Mesodermal cell (in vitro differentiated cells): ENCODE data around the gene PLD6.
"Not testable (repeated sequence)": the region's sequence is repeated elsewhere in the genome, so short reads cannot be mapped to it uniquely, and the experiment has no call there.

Experiments used
- H3K27ac ChIP-seq: 2 replicates; pipeline ENCODE4 v1.7.0; 2013; ENCODE audit warnings: mild to moderate bottlenecking, low read depth, low read length, moderate library complexity; ENCODE audit not compliant: severe bottlenecking
- H3K36me3 ChIP-seq: 2 replicates; pipeline ENCODE4 v1.7.1; 2013; ENCODE audit warnings: mild to moderate bottlenecking, low read length, moderate library complexity; ENCODE audit not compliant: control insufficient read depth, insufficient read depth
- H3K4me1 ChIP-seq: one replicate; pipeline ENCODE4 v1.7.1; 2013; ENCODE audit warnings: mild to moderate bottlenecking, low read length; ENCODE audit not compliant: insufficient read depth, control insufficient read depth, poor library complexity, severe bottlenecking
- H3K4me3 ChIP-seq: 2 replicates; pipeline ENCODE4 v1.7.0; 2013; ENCODE audit warnings: low read length, control low read depth, mild to moderate bottlenecking; ENCODE audit not compliant: insufficient read depth, poor library complexity, severe bottlenecking; ENCODE audit errors: extremely low read depth
- H3K9me3 ChIP-seq: 2 replicates; pipeline ENCODE4 v1.7.1; 2013; ENCODE audit warnings: mild to moderate bottlenecking, low read length, moderate library complexity; ENCODE audit not compliant: control insufficient read depth
- WGBS, 2 experiments: methylation state at CpG; one replicate each; pipeline ENCODE4 v1.1.5; 2013; ENCODE audit warnings: missing lambda C conversion rate in 2 of 2; ENCODE audit not compliant: insufficient coverage in 2 of 2; 5-methylcytosine and 5-hydroxymethylcytosine counted together

The PLD6 gene

GRCh38 chr17:17165666-17166308 lies 40.3 kb downstream of the PLD6 start:
- 95 to 97% methylated on average over 22 to 23 of the region's 23 CpGs for WGBS, 2 experiments

GRCh38 chr17:17164676-17165075 lies 41.5 kb downstream of the PLD6 start:
- 97% methylated on average over 17 of the region's 17 CpGs for WGBS, 2 experiments
- no peaks in the 10 kb centered on the region for H3K4me1 ChIP-seq
- H3K9me3 ChIP-seq: no peaks in the 10 kb centered on the region
- H3K36me3 ChIP-seq: peaks cover 97% of the 10 kb centered on the region
- no peak overlapping the region for H3K27ac ChIP-seq
- H3K4me3 ChIP-seq: no peak overlapping the region

More at GRCh38 chr17:17165666-17166308, 40.3 kb downstream of the PLD6 start:
- no peaks in the 10 kb centered on the region for H3K9me3 ChIP-seq
- peaks cover 95% of the 10 kb centered on the region for H3K36me3 ChIP-seq
- H3K27ac ChIP-seq: no peak overlapping the region
- H3K4me1 ChIP-seq: peaks cover 5% of the 10 kb centered on the region
- no peak overlapping the region for H3K4me3 ChIP-seq

- H3K4me3 ChIP-seq: no peak overlapping the region
- no peaks in the 10 kb centered on the region for H3K4me1 ChIP-seq
- H3K9me3 ChIP-seq: no peaks in the 10 kb centered on the region
- peaks cover 97% of the 10 kb centered on the region for H3K36me3 ChIP-seq
- H3K27ac ChIP-seq: no peak overlapping the region
- 96 to 99% methylated on average over 24 to 25 of the region's 25 CpGs for WGBS, 2 experiments
These were observed 42.0 kb downstream of the PLD6 start for GRCh38 chr17:17164156-17164555.

- H3K4me1 ChIP-seq: no peaks in the 10 kb centered on the region
- WGBS, 2 experiments: 93 to 100% methylated on average over 3 of the region's 4 CpGs
- H3K27ac ChIP-seq: no peak overlapping the region
- no peaks in the 10 kb centered on the region for H3K9me3 ChIP-seq
- H3K36me3 ChIP-seq: peaks cover 98% of the 10 kb centered on the region
- H3K4me3 ChIP-seq: no peak overlapping the region
These were observed 44.4 kb downstream of the PLD6 start for GRCh38 chr17:17161759-17162158.

GRCh38 chr17:17161121-17161520 lies 45.0 kb downstream of the PLD6 start:
- WGBS, 2 experiments: 94 to 97% methylated on average over 5 to 6 of the region's 6 CpGs
- H3K36me3 ChIP-seq: peaks cover 98% of the 10 kb centered on the region

GRCh38 chr17:17159571-17159970 lies 46.6 kb downstream of the PLD6 start:
- Histone ChIP-seq H3K9me3 (no peaks in the 10 kb centered on the region), H3K4me1 (no peaks in the 10 kb centered on the region), H3K27ac (no peak overlapping the region), H3K36me3 (peaks cover 98% of the 10 kb centered on the region), H3K4me3 (no peak overlapping the region)
- 93 to 97% methylated on average over 3 of the region's 4 CpGs for WGBS, 2 experiments

More at GRCh38 chr17:17161121-17161520, 45.0 kb downstream of the PLD6 start:
- Histone ChIP-seq H3K9me3 (no peaks in the 10 kb centered on the region), H3K4me3 (no peak overlapping the region), H3K4me1 (no peaks in the 10 kb centered on the region), H3K27ac (no peak overlapping the region)

GRCh38 chr17:17158506-17158905 lies 47.6 kb downstream of the PLD6 start:
- WGBS, 2 experiments: 98% methylated on average over 29 to 31 of the region's 33 CpGs
- H3K9me3 ChIP-seq, H3K4me3 ChIP-seq, H3K4me1 ChIP-seq, H3K27ac ChIP-seq: not testable (repeated sequence)
- H3K36me3 ChIP-seq: peaks cover 97% of the 10 kb centered on the region

- 96% methylated on average over 6 of the region's 6 CpGs for WGBS, 2 experiments
- H3K4me3 ChIP-seq: no peak overlapping the region
- H3K9me3 ChIP-seq: no peaks in the 10 kb centered on the region
- H3K4me1 ChIP-seq: no peaks in the 10 kb centered on the region
- H3K27ac ChIP-seq: no peak overlapping the region
- peaks cover 95% of the 10 kb centered on the region for H3K36me3 ChIP-seq
These were observed 49.1 kb downstream of the PLD6 start for GRCh38 chr17:17157041-17157440.

- 90 to 96% methylated on average over 10 of the region's 10 CpGs for WGBS, 2 experiments
- H3K9me3 ChIP-seq: no peaks in the 10 kb centered on the region
- H3K4me3 ChIP-seq: no peak overlapping the region
- H3K4me1 ChIP-seq: peaks cover 2% of the 10 kb centered on the region
- no peak overlapping the region for H3K27ac ChIP-seq
- peaks cover 95% of the 10 kb centered on the region for H3K36me3 ChIP-seq
These were observed 49.6 kb downstream of the PLD6 start for GRCh38 chr17:17156511-17156910.

- Histone ChIP-seq H3K4me1 (peaks cover 6% of the 10 kb centered on the region), H3K27ac (no peak overlapping the region), H3K4me3 (no peak overlapping the region), H3K9me3 (no peaks in the 10 kb centered on the region), H3K36me3 (peaks cover 95% of the 10 kb centered on the region)
- WGBS, 2 experiments: 100% methylated on average over 3 of the region's 4 CpGs
These were observed 50.0 kb downstream of the PLD6 start for GRCh38 chr17:17156107-17156506.

GRCh38 chr17:17155568-17155967 lies 50.6 kb downstream of the PLD6 start:
- peaks cover 95% of the 10 kb centered on the region for H3K36me3 ChIP-seq
- peaks cover 11% of the 10 kb centered on the region for H3K4me1 ChIP-seq
- H3K27ac ChIP-seq: no peak overlapping the region
- no peak overlapping the region for H3K4me3 ChIP-seq
- 95 to 100% methylated on average over 2 to 3 of the region's 3 CpGs for WGBS, 2 experiments
- no peaks in the 10 kb centered on the region for H3K9me3 ChIP-seq
